Esophagus squamous epithelium (tissue), 5 donors: ENCODE results near the gene CNST. TPM values are rescaled to one million over a fixed set of nuclear protein-coding genes. Genes with fewer than 3 reads are reported as not detected.

Experiments used
- DNase-seq: peaks from one replicate; lab custom pipeline; 2025; lab: John Stamatoyannopoulos, UW
- H3K27ac ChIP-seq, 4 donors: fragments of 200-600 bp; sonication (generic); one replicate each; pipeline ENCODE4 v1.5.1; 2016 to 2019; ENCODE audit warnings: mild to moderate bottlenecking in 1 of 4
- H3K27me3 ChIP-seq, 4 donors: fragments of 200-600 bp; sonication (generic); 1 replicate in 3 of 4; 2 replicates in 1 of 4; pipeline versions ENCODE4 v1.5.1 to v1.6.0; 2017 to 2021; ENCODE audit warnings: antibody characterized with exemption in 1 of 4
- H3K36me3 ChIP-seq, 3 donors: fragments of 200-600 bp; sonication (generic); one replicate each; pipeline ENCODE4 v1.5.1; 2016 to 2019
- H3K4me1 ChIP-seq, 3 donors: fragments of 200-600 bp; sonication (generic); one replicate each; pipeline ENCODE4 v1.5.1; 2017 to 2019
- H3K4me3 ChIP-seq, 4 donors: fragments of 200-600 bp; sonication (generic); 1 replicate in 3 of 4; 2 replicates in 1 of 4; pipeline ENCODE4 v1.5.1; 2016 to 2019; ENCODE audit warnings: mild to moderate bottlenecking in 2 of 4, moderate library complexity in 1 of 4
- H3K9me3 ChIP-seq, 3 donors: fragments of 200-600 bp; sonication (generic); one replicate each; pipeline ENCODE4 v1.5.1; 2016 to 2019
- POLR2A ChIP-seq, 4 donors: fragments of 450-650 bp; IDR thresholded peaks; one replicate each; pipeline ENCODE4 v1.6.1; 2017; ENCODE audit warnings: antibody characterized with exemption in 4 of 4, mild to moderate bottlenecking in 4 of 4, moderate library complexity in 3 of 4
- WGBS, 2 donors: methylation state at CpG; one replicate each; pipeline ENCODE4 v1.1.5; 2018; 5-methylcytosine and 5-hydroxymethylcytosine counted together
- intact Hi-C: fragments of 100-400 bp; cut with DNase I; formaldehyde crosslinking; loops from one replicate; pipeline ENCODE4 v1.15.0; 2022
- total RNA-seq, 4 donors: library from RNA; depleted of rRNA; stranded (reverse); fragments of >200 nt; gene quantifications; one replicate each; pipeline ENCODE4 v1.1.0, GENCODE V29; 2016
- TF ChIP-seq, protein P1 (sequence below), 6 experiments: fragments of 450-650 bp in 4 of 6; fragments of 200-600 bp in 2 of 6; sonication (generic) in 2 of 6; IDR thresholded peaks; one replicate each; pipeline ENCODE4 v1.5.1; 2016 to 2019; ENCODE audit warnings: antibody characterized with exemption in 6 of 6, mild to moderate bottlenecking in 4 of 6, moderate library complexity in 4 of 6
- donor health status: DM: yes; HTN: yes; CAD: no.

Gene CNST
- total RNA-seq, 4 donors from 2014 or later = 7.5 to 31.5 (median 12.4) TPM

DNA sequence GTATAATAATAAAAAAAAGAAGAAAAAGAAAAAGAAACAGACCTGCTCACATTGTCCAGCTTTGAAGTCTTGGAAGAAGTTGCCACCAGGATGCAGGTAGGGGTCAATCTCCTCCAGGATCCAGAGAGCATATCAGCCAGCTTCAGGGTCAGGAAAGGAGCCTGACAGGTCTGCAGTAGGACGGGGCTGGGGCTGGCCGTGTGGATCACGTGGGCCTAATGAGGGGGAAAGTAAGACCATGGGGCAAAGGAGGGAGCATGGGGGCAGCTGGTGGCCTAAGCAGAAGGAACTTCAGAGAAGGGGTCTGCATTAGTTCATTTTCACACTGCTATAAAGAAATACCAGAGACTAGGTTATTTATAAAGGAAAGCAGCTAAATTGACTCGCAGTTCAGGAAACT is 39.9 kb upstream of the CNST start:
- WGBS, 2 donors = 82% methylated on average over 4 of the region's 4 CpGs
- Histone ChIP-seq H3K27me3 (no peaks in the 10 kb centered on the region), H3K4me1 (no peaks in the 10 kb centered on the region), H3K4me3 (no peak overlapping the region), H3K9me3 (peaks cover 0 to 11% (median 6%) of the 10 kb centered on the region in 3 donors), H3K27ac (no peak overlapping the region), H3K36me3 (no peaks in the 10 kb centered on the region)
- intact Hi-C loops = no loop called here
- DNase-seq = no peak
- TF ChIP-seq, protein P1, sequence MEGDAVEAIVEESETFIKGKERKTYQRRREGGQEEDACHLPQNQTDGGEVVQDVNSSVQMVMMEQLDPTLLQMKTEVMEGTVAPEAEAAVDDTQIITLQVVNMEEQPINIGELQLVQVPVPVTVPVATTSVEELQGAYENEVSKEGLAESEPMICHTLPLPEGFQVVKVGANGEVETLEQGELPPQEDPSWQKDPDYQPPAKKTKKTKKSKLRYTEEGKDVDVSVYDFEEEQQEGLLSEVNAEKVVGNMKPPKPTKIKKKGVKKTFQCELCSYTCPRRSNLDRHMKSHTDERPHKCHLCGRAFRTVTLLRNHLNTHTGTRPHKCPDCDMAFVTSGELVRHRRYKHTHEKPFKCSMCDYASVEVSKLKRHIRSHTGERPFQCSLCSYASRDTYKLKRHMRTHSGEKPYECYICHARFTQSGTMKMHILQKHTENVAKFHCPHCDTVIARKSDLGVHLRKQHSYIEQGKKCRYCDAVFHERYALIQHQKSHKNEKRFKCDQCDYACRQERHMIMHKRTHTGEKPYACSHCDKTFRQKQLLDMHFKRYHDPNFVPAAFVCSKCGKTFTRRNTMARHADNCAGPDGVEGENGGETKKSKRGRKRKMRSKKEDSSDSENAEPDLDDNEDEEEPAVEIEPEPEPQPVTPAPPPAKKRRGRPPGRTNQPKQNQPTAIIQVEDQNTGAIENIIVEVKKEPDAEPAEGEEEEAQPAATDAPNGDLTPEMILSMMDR (IDR thresholded peaks at IDR 0.05) = no peak
- TF ChIP-seq POLR2A (IDR thresholded peaks at IDR 0.05) = no peak

DNA sequence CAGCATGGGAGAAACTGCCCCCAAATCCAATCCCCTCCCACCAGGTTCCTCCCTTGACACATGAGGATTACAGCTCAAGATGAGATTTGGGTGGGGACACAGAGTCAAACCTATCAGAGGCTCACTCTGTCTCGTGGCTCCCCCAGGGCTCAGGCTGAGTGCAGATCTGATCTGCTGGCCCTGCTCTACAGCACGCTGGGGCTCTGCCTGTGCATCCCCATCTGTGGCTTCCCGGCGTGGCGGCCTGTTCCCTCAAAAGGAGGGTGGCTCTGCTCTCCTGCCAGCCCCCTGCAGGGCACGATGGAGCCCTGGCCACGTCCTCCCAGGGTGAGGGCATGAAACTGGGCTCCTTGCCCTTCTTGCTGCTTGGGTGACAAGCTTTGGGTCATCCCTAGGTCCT is 39.3 kb upstream of the CNST start:
- no peak for DNase-seq
- 60% methylated on average over 4 of the region's 7 CpGs; no CpG with 5 or more reads in 1 of the 2 donors for WGBS, 2 donors
- Histone ChIP-seq H3K9me3 (peaks cover 0 to 11% (median 6%) of the 10 kb centered on the region in 3 donors), H3K27me3 (no peaks in the 10 kb centered on the region), H3K36me3 (no peaks in the 10 kb centered on the region), H3K4me1 (no peaks in the 10 kb centered on the region), H3K4me3 (no peak overlapping the region), H3K27ac (no peak overlapping the region)
- TF ChIP-seq POLR2A (IDR thresholded peaks at IDR 0.05) = no peak
- intact Hi-C loops = no loop called here

DNA sequence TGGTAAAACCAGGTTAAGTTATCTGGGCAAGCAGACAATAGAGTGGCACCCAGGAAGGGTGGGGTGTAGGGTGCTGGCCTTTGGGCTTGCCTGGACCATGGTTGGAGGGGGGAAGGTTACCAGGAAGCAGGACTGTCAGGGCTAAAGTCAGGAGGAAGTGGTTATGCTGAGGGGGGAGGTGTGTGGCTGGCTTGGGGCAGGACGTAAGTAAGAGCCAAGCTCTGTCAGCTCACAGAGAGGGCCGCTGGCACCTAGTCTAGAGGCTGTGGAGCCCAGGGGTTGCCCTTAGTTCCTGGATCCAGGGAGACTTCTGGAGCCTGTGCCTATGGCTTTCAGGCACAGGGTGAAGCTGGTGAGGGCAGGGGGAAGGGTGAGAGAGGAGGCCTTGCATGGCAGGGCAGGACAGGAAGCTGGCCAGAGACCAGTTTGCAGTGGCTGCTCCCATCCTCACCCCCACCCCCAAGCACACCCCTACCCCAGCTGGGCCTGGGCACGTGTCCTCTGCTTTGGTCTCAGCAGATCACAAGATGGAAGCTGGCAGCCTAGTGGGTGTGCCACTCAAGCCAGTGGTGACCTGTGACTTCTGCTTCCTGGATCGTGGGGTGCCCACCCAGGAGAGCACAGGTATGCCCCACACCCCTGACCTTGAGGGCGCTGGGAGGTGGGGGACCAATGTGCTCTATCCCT is 38.7 kb upstream of the CNST start:
- H3K36me3 ChIP-seq = no peaks in the 10 kb centered on the region
- 25 to 42% methylated on average over 2 of the region's 5 CpGs for WGBS, 2 donors
- peaks cover 0 to 11% (median 6%) of the 10 kb centered on the region in 3 donors for H3K9me3 ChIP-seq
- H3K4me3 ChIP-seq = no peak overlapping the region
- no peak for DNase-seq
- H3K27ac ChIP-seq = no peak overlapping the region
- TF ChIP-seq, protein P1 (IDR thresholded peaks at IDR 0.05) = no peak
- no peak for TF ChIP-seq POLR2A (IDR thresholded peaks at IDR 0.05)
- H3K27me3 ChIP-seq = no peaks in the 10 kb centered on the region
- intact Hi-C loops = no loop called here
- no peaks in the 10 kb centered on the region for H3K4me1 ChIP-seq

DNA sequence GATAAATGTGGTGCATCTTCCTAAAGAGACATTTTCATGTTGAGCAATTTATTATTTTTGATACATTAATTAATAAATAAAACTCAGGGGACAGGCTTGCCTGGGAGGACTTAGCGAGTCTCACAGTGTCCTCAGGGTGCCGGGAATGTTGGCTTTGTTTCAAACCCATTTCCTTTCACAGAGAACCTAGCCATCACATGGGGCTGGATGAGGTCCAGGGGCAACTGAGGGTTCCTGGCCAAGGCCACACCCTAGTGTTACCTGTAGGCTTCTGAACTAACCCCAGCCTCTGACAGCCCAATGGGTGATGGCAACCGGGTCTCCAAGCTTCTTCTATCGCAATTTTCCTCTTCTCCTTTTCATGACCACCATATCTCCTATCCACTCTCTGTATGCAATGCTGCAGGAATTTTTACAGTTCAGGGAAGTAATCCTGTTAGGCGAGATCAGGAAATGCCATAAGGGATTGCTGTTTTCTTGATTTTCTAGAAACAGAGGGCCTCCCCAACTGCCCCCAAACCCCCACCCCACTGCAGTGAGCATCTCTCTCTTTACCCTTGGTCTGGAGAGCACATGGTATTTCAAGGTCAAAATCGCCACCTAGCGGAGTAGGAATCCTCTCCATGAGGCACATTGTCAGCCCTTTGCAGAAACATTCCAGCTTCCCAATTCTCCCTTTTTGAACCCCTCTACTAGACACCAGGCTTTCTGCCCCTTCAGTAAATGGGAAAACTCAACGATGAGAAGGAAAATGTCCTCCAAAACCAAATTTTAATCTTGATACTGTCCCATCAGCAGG is 37.1 kb upstream of the CNST start:
- Histone ChIP-seq H3K27me3 (no peaks in the 10 kb centered on the region), H3K36me3 (no peaks in the 10 kb centered on the region), H3K4me3 (no peak overlapping the region), H3K4me1 (no peaks in the 10 kb centered on the region), H3K9me3 (peaks cover 0 to 11% (median 6%) of the 10 kb centered on the region in 3 donors), H3K27ac (no peak overlapping the region)
- intact Hi-C loops = no loop called here
- 59% methylated on average over 6 to 8 of the region's 8 CpGs for WGBS, 2 donors
- TF ChIP-seq, protein P1 (IDR thresholded peaks at IDR 0.05) = no peak
- no peak for TF ChIP-seq POLR2A (IDR thresholded peaks at IDR 0.05)
- no peak for DNase-seq

DNA sequence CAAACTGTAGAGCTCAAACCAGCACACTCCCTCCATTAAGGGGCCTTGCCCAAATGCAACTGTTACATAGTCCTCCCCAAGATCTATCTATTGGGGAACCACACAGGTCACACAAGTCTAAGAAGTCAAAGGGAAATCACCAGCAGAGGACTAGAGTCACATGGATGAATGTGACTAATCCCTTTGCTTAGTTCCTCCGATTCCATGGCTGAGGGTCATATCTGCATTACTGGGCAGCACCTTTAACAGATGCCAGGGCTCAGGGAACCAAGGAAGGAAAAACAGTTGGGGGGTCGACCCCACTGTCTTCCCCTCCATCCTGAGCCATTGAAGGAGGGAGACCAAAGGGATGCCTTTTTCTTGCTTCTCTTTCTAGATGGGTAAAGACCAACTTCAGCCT is 35.8 kb upstream of the CNST start:
- Histone ChIP-seq H3K27ac (no peak overlapping the region), H3K27me3 (no peaks in the 10 kb centered on the region), H3K4me1 (no peaks in the 10 kb centered on the region), H3K36me3 (no peaks in the 10 kb centered on the region), H3K4me3 (no peak overlapping the region), H3K9me3 (peaks cover 0 to 11% (median 6%) of the 10 kb centered on the region in 3 donors)
- DNase-seq = no peak
- intact Hi-C loops = no loop called here
- 46 to 68% methylated on average over 2 of the region's 2 CpGs for WGBS, 2 donors
- TF ChIP-seq, protein P1 (IDR thresholded peaks at IDR 0.05) = no peak
- no peak for TF ChIP-seq POLR2A (IDR thresholded peaks at IDR 0.05)
